LNCaP clone FGC (cell line): Measurements from ENCODE around the gene RNF130.
A peak's percentile ranks its signal among the peaks of the same experiment; 100 is the strongest.

ENCODE experiments used
- DNase-seq: peaks from one replicate; pipeline ENCODE4 v3.0.0-alpha.2; 2011; ENCODE audit warnings: low read depth
- H3K4me3 ChIP-seq: 2 replicates; pipeline ENCODE4 v1.5.1; 2011; ENCODE audit warnings: mild to moderate bottlenecking, low read depth, low read length, control low read depth
- TF ChIP-seq, protein P1 (sequence below): IDR thresholded peaks from 2 replicates; pipeline ENCODE4 v1.5.1; 2012; ENCODE audit warnings: mild to moderate bottlenecking; ENCODE audit not compliant: control insufficient read depth, insufficient read depth; ENCODE audit errors: extremely low read depth

Gene RNF130

DNA sequence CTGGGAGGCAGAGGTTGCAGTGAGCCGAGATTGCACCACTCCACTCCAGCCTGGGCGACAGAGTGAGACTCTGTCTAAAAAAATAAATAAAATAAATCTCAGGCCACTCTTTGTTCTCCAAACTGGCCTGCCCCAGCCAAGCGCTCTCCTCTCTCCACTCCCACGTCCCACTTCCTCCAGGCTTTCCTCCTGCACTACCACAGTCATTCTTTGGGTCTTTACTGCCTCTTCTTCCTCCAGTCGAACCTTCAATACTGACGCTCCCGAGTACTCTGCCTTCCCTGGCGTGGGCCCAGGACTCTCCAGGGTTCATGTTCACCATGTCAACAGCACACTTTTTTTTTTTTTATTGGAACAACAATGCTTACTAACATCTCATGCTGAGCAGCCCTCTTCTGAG lies 23.9 kb downstream of the RNF130 start:
- no peak overlapping the region for H3K4me3 ChIP-seq
- DNase-seq, result peak; percentile 77
- TF ChIP-seq, protein P1, sequence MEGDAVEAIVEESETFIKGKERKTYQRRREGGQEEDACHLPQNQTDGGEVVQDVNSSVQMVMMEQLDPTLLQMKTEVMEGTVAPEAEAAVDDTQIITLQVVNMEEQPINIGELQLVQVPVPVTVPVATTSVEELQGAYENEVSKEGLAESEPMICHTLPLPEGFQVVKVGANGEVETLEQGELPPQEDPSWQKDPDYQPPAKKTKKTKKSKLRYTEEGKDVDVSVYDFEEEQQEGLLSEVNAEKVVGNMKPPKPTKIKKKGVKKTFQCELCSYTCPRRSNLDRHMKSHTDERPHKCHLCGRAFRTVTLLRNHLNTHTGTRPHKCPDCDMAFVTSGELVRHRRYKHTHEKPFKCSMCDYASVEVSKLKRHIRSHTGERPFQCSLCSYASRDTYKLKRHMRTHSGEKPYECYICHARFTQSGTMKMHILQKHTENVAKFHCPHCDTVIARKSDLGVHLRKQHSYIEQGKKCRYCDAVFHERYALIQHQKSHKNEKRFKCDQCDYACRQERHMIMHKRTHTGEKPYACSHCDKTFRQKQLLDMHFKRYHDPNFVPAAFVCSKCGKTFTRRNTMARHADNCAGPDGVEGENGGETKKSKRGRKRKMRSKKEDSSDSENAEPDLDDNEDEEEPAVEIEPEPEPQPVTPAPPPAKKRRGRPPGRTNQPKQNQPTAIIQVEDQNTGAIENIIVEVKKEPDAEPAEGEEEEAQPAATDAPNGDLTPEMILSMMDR, result no peak

GRCh38 chr5:180046656-180047055 lies 24.9 kb downstream of the RNF130 start:
- DNase-seq, result no peak
- TF ChIP-seq, protein P1, result no peak
- H3K4me3 ChIP-seq, result no peak overlapping the region

DNA sequence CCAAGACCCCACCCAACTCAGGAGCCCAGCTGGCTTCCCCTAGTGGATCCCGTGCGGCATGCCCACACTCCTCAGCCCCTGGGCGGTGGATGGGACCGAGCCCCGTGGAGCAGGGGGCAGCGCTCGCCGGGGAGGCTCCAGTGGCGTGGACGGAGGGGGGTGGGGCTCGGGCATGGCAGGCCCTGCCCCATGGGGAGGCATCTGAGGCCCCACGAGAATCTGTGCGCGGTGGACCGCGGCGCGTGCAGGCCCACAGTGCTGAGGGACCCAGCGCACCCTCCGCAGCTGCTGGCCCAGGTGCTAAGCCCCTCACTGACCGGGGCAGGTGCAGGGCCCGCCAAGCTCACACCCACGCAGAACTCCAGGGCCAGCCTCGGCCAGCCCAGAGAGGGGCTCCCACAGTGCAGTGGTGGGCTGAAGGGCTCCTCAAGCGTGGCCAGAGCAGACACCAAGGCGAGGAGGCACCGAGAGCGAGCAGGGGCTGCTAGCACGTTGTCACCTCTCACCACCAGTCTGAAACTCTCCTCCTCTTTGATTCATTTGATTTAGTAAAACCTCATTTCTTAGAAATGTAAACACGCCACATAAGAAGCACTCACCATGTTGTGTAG lies 25.6 kb downstream of the RNF130 start:
- no peak for DNase-seq
- TF ChIP-seq, protein P1, result no peak
- H3K4me3 ChIP-seq, result no peak overlapping the region

DNA sequence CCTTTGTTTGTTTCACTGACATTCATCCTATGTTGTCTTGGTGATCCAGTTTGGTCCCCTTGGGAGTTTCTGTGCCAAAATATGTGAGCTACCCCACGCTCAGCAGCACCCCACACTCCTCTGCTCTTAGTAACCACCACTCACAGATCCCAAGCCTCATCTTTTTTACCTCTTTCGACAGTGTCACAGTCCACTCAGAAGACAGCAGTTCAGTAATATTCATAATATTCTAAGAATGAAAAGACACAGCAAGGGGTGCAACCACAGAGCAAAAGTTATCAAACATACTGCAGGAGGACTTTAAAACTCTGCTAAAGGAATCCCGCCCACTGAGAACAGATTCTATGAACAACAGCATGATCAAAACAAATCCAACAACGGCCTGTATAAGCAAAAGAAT lies 28.2 kb downstream of the RNF130 start:
- no peak overlapping the region for H3K4me3 ChIP-seq
- TF ChIP-seq, protein P1, result no peak
- DNase-seq, result no peak

DNA sequence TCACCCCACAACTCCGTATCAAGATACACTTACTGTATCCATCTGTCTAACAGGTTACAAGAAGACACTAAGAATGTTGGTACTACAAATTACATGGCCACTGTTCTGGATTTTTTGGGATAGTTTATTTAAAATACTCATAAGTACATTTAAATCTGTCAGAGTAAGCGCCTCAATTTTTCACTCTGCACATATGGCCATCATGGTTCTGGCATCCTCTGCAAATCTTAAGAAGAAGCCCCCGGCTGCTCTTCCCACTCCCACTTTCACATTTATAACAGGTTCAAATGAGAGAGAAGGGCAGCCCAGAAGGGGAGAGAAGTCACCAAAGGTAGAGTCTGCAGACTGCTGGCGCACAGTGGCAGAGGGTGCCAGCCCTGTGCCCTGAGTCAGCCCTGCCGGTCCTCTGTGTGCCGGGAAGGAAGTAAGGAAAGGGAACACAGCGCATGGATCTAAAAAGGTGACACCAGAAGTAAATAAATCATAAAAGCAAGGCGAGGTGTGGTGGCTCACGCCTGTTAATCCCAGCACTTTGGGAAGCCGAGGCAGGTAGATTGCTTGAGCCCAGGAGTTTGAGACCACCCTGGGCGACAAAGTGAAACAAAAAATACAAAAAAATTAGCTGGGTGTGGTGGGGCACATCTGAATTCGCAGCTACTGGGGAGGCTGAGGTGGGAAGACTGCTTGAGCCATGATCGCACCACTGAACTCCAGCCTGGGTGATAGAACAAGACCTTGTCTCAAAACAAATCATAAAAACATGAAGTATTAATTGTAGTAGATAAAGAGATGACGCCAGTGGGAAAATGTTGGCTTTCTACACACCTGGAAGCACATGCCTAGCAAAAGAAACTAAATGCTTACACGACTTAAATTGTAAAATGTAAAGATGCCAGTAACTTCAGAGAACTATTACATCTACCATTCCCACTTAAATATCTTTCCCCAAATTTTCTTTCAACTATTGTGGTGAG lies 30.0 kb downstream of the RNF130 start:
- TF ChIP-seq, protein P1, result no peak
- H3K4me3 ChIP-seq, result no peak overlapping the region
- no peak for DNase-seq

GRCh38 chr5:180040287-180041214 lies 31.0 kb downstream of the RNF130 start:
- 0 out of 2 replicates have a peak overlapping the region, but pooled peaks have one; percentile 1 for H3K4me3 ChIP-seq
- TF ChIP-seq, protein P1, result no peak
- DNase-seq, result peak; percentile 33
